ENCODE measurements around the gene RALGDS.

Gene RALGDS

DNA sequence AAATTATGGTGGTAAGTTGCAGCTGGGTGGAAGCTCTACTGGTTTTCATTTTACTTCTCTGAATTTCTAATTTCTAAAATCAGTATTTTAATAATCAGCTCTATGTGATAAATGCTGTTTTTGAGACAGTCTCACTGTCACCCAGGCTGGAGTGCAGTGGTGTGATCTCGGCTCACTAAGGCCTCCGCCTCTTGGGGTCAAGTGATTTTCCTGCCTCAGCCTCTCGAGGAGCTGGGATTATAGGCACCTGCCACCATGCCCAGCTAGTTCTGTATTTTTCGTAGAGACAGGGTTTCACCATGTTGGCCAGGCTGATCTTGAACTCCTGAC, 1.5 kb upstream of the RALGDS start:
- Histone ChIP-seq H3K4me1 (ENCODE audit: insufficient read depth, low read length) (peaks cover 21% of the 10 kb centered on the region), H3K36me3 (ENCODE audit: insufficient read depth, low read length) (no peaks in the 10 kb centered on the region), H3K9me3 (ENCODE audit: control insufficient read depth, insufficient read depth, low read length) (no peaks in the 10 kb centered on the region), H3K9ac (ENCODE audit: low read depth, low read length) (no peak overlapping the region)

DNA sequence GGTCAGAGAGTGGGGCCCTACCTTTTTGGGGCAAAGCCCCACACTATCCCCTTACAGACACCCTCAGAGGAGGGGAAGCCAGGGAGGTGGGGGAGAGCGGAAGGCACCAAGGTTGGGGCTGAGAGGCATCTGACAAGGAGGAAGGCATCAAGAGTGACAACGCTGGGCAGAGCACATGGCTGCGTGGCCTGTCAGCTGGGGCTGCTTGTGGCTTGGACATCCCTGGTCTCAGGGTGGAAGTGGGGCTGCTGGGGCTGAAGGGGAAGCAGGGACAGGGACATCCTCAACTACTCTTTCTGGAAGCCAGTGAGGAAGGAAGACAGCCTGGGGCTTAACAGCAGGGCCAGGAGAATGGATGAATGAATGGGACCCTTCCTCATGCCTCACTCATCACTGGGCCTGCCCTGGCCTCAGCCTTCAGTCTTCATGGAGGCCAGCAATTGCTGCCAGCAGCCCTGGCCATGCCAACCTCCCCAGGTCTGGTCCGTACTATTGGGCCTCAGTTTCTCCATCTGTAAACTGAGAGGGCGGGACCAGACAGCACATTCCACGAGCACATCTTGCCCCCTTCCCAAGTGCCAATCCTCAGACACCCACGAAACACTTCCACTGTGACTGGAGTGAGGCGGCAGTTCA, 993 bp upstream of the RALGDS start:
- H3K9me3 ChIP-seq (ENCODE audit: control insufficient read depth, insufficient read depth, low read length): no peaks in the 10 kb centered on the region
- no peaks in the 10 kb centered on the region for H3K36me3 ChIP-seq (ENCODE audit: insufficient read depth, low read length)
- H3K4me1 ChIP-seq (ENCODE audit: insufficient read depth, low read length): peaks cover 21% of the 10 kb centered on the region
- H3K9ac ChIP-seq (ENCODE audit: low read depth, low read length): no peak overlapping the region

DNA sequence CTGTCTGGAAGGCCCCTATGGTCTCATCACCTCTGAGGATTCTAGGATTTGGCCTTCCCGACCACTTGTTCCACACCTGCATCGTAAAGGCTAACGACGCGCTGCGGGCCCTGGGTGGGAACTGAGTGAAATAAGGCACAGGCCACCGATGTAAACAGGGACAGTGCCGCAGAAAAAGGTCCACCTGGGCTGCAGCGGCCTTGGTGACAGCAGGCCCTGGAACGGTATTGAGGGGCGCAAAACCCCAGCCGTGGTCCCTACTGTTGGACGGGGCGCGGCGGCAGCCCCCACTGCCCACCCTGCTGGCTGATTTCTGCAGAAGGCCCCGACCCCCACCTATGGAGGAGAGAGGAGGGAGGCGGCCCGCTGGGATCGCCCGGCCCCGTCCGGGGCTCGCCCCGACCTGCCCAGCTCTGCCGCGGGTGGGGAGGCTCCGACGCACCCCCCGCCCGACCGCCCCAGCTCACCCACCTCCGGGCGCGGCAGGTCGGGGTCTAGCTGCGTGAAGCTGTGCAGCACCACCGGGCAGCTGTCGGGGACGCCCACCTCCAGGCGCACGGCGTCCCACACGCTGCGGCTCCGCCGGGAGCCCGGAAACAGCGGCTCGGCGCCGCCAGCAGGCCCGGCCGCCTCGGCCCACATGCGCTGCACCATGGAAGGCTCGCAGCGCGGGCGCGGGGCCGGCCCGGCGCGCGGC, 391 bp downstream of the RALGDS start:
- no peaks in the 10 kb centered on the region for H3K9me3 ChIP-seq (ENCODE audit: control insufficient read depth, insufficient read depth, low read length)
- H3K9ac ChIP-seq (ENCODE audit: low read depth, low read length): peak overlapping the region; percentile 66
- no peaks in the 10 kb centered on the region; the same call in 1 of the 2 replicates for H3K36me3 ChIP-seq (ENCODE audit: insufficient read depth, low read length)
- H3K4me1 ChIP-seq (ENCODE audit: insufficient read depth, low read length): peaks cover 26% of the 10 kb centered on the region

DNA sequence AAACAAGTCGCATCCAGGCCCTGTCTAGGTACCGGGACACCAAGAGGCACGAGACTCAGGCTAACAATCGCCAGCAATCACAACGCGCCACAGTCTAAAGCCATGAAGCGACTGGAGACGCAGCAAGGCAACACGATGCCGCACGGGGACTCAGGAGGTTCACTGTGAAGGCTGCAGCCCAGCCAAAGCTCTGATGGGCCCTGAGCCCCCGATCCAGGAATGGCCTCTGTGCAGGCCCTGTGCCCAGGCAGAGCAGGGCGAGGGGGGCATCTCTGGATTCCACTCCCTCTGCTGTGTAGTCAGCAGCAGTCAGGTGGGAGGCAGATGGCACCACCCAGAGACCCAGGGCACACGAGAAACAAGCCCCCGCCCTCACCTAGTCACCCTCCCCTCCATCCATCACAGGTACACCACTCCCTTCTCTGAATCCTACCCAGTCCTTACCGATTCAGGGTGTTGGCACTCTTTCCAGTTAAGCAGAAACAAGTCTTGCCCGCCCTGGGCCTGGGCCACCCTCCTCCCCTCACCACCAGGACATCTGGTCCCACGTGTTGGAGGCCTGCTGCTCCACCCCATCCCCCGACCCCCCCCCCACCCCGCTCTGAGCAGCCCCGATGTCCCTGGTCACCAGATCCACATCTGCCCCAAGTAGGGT, 1.1 kb downstream of the RALGDS start:
- Histone ChIP-seq H3K9ac (ENCODE audit: low read depth, low read length) (peak overlapping the region; percentile 66; the same call in 1 of the 2 replicates), H3K36me3 (ENCODE audit: insufficient read depth, low read length) (no peaks in the 10 kb centered on the region; the same call in 1 of the 2 replicates), H3K9me3 (ENCODE audit: control insufficient read depth, insufficient read depth, low read length) (no peaks in the 10 kb centered on the region), H3K4me1 (ENCODE audit: insufficient read depth, low read length) (peaks cover 32% of the 10 kb centered on the region)

DNA sequence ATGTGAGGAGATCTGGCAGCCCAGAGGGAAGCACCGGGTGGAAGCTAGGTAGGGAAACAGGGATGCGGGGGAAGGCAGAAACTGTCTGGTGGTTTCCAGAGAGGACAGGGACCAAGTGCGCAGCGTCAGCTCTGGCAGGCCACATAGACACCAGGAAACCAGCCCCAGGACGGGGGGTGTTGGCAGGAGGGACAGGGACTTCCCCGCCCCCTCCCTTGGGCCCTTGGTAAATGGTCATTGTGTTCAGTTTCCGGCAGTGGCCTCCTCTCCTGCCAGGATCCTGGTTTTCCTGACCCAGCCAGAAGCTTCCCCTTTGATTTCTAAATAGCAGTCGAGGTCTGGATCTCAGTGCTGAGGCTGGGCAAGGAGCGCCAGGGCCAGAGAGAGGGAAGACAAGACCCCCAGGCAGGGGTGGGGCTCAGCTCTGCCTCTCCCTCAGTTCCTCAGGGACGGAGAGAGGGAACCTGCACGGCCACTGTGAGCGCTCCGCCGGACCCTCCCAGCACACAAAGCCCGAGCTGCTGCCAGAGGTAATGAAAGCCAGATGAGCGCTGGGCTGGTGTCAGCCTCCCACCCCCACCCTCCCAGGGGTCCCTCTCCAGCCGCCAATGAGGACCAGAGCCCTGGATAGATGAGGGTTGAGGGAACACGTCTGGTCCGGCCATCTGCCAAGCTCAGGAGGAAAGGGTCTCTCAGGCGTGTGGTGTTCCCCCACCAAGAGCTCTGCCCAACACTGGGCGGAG, 1.8 kb downstream of the RALGDS start:
- peak overlapping the region; percentile 28; the same call in 1 of the 2 replicates for H3K9ac ChIP-seq (ENCODE audit: low read depth, low read length)
- H3K36me3 ChIP-seq (ENCODE audit: insufficient read depth, low read length): no peaks in the 10 kb centered on the region; the same call in 1 of the 2 replicates
- H3K9me3 ChIP-seq (ENCODE audit: control insufficient read depth, insufficient read depth, low read length): no peaks in the 10 kb centered on the region
- H3K4me1 ChIP-seq (ENCODE audit: insufficient read depth, low read length): peaks cover 38% of the 10 kb centered on the region

DNA sequence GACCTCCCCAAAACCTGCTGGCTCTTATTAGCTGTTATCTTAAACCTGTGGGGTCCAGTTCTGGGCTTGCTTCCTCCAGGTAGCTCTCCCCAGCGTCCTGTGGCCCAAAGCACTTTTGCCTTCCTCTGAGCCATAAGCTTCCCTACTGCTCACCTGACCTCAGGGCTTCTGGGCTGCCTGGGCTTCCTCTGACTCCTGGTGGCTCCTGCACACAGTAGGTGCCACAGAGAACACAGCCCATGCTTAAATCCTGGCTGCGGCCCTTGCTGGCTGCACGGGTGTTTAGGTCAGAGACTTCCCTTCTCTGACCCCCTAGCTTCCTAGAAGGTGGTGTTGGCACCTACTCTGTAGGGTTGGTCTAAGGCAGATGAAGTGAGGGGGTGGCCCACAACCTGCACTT, 2.5 kb downstream of the RALGDS start:
- no peaks in the 10 kb centered on the region for H3K9me3 ChIP-seq (ENCODE audit: control insufficient read depth, insufficient read depth, low read length)
- no peaks in the 10 kb centered on the region; the same call in 1 of the 2 replicates for H3K36me3 ChIP-seq (ENCODE audit: insufficient read depth, low read length)
- peaks cover 45% of the 10 kb centered on the region for H3K4me1 ChIP-seq (ENCODE audit: insufficient read depth, low read length)
- no peak overlapping the region for H3K9ac ChIP-seq (ENCODE audit: low read depth, low read length)

DNA sequence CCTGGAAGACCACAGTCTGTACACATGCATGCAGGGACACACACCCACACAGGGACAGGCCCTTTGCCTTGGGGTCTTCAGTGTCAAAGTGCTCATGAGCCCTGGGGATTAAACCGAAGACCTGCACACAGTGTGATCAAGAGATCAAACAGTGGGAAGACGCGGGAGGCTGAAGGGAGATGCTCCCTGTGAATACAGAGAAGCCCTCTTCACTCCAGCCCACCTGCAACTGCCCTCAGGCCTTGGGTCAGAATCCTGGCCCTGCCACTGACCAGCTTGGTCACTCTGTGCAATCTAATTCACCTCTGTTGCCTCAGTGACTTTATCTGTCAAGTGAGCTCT, 2.9 kb downstream of the RALGDS start:
- Histone ChIP-seq H3K9ac (ENCODE audit: low read depth, low read length) (no peak overlapping the region), H3K4me1 (ENCODE audit: insufficient read depth, low read length) (peaks cover 47% of the 10 kb centered on the region), H3K36me3 (ENCODE audit: insufficient read depth, low read length) (no peaks in the 10 kb centered on the region; the same call in 1 of the 2 replicates), H3K9me3 (ENCODE audit: control insufficient read depth, insufficient read depth, low read length) (no peaks in the 10 kb centered on the region)

DNA sequence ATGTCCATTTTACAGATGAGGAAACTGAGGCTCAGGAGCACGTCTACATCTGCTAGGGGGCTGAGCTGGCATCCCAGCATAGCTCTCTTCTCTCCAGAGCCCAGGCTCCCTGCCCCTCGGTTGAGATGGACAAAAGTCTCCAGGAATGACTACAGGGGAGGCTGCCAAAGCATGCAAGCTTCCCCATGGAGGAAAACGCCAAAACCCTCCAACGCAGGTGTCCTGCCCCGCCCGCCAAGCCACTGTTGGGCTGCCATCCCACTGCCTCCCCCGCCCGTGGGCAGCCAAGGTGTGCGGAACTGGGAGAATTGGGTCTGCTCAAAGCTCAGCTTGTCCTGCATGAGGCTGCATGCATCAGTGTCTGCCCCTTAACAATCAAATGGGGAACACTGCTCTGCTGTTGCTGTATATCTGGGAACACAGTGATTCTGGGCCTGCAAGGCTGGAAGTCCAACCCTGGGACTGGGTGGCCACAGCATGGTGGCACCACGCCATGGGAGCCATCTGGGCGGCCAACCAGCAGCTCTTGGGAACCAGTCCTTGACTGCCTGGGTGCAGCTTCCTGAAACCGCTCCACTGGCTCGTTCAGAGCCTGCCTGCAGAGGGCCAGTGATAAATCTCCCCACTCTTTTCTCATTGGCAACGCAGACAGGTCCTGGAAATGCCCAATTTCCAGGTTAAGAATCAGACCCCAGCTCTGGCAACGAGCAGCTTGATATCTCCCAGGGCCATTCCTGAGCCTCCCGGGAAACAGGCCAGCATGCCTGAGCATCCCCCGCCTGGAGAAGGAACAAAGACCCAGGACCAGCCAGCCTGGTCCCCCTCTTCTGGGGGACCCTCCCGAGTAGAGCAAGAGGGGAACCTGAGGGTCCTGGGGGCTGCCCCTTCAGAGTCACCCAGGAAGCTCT, 3.5 kb downstream of the RALGDS start:
- peaks cover 47% of the 10 kb centered on the region for H3K4me1 ChIP-seq (ENCODE audit: insufficient read depth, low read length)
- H3K9me3 ChIP-seq (ENCODE audit: control insufficient read depth, insufficient read depth, low read length): no peaks in the 10 kb centered on the region
- no peaks in the 10 kb centered on the region; the same call in 1 of the 2 replicates for H3K36me3 ChIP-seq (ENCODE audit: insufficient read depth, low read length)
- H3K9ac ChIP-seq (ENCODE audit: low read depth, low read length): no peak overlapping the region

DNA sequence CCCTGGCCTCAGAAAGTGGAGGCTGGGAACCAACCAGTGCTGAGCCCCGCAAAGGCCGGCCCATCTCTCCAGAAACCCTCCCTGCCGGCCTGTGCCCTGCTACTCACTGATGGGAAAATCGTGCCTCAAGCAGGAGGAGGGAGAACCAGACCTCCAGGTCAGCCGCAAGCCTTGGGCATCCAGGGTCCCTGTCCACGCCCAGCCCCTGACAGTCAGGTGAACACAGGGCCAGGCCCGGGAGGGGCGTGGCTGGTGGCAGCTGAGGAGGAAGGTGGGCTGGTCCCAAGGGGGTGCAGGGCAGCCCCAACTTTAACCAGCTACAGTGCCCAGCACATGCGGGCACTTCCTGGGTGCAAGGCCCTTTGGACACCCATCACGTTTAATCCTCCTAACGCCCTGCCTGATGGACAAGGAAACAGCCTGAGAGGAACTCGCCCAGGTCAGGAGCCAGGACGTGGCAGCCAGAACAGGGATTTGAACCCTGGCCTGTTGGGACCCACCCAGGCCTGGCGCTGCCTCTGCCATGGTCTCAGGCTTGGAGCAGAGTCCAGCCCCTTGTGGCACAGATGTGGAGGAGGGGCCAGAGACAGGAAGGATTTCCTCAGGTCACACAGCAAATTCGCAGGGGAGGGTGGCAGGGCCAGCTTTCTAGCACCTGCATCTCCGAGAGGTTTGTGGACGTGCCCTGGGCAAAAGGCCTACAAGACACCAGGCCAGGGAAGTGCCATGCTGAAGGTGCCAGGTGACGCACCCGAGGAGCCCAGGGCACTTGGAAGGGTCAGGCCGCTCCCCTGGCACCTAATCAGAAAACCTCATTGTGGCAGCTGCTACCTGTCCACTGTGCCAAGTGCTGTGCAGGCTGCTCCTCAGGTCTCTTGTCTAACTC, 4.5 kb downstream of the RALGDS start:
- Histone ChIP-seq H3K4me1 (ENCODE audit: insufficient read depth, low read length) (peaks cover 47% of the 10 kb centered on the region), H3K9me3 (ENCODE audit: control insufficient read depth, insufficient read depth, low read length) (no peaks in the 10 kb centered on the region), H3K9ac (ENCODE audit: low read depth, low read length) (no peak overlapping the region), H3K36me3 (ENCODE audit: insufficient read depth, low read length) (no peaks in the 10 kb centered on the region; the same call in 1 of the 2 replicates)

DNA sequence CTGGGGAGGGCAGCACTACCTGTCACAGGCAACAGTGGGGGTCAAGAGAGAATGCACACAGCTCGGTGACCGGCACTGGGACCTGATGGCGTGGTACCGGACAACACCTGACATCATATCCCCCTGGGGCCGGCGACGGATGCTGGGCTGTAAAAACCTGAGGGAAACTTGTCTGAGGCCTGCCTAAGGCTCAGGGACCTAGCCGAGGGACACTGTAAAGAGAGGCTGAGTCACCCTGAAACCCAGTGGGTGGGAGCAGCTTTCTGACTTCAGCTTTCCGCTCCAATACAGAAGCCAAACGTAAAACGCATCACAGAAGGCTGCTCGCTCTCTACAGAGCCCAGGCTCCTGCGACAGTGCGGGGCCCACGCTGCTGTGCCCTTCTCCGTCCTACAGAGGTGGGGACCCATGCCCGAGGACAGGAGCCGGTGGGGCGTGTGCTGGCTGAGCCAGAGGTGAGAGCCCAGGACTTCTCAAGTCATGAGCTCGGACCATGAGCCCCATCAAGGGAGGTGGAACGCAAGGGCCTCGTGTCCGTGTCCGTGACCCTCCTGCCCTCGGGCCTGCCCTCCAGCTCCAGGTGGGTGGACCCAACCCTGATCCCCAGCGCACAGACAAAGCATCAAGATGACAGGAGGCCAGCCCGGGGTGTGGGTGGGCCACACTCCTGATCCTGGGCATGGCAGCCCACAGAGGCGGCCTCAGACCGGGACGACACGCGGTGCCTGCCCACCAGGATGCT, 5.3 kb downstream of the RALGDS start:
- Histone ChIP-seq H3K4me1 (ENCODE audit: insufficient read depth, low read length) (peaks cover 44% of the 10 kb centered on the region; the same call in 1 of the 2 replicates), H3K9ac (ENCODE audit: low read depth, low read length) (no peak overlapping the region), H3K36me3 (ENCODE audit: insufficient read depth, low read length) (peaks cover 3% of the 10 kb centered on the region; the same call in 1 of the 2 replicates), H3K9me3 (ENCODE audit: control insufficient read depth, insufficient read depth, low read length) (no peaks in the 10 kb centered on the region)

DNA sequence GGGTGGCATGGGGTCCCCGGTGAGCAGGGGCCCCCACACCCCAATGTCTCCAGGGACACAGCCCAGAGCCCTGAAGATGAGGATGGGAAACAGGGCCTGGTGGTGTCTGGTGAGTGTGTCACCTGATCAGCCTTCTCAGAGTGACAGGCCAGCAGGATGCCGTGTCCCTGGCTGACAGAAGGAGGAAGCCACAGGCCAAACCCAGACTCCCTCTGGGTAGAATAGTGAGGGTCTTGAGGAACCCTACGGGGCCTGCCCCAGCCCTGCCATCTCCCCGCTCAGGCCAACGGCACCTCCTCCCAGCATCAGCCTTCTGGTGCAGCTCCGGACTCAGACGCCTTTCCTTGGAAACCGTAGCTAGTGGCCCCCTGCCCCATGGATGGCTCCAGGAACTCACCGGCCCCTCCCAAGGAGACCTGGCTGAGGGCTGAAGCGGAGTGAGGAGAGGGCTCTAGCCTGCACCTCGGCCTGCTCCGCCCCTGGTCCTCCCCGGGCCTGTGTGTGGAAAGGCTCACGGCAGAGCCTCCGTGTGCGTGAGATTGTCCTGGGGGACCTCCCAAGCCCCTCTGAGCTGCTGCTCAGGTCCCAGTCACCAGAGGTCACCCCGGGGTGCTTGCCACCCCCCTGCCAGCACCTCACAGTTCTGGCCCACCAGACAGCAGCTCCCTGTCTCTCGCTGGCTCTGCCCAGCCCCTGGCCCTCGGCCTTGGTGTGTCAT, 6.0 kb downstream of the RALGDS start:
- H3K9ac ChIP-seq (ENCODE audit: low read depth, low read length): no peak overlapping the region
- no peaks in the 10 kb centered on the region for H3K9me3 ChIP-seq (ENCODE audit: control insufficient read depth, insufficient read depth, low read length)
- peaks cover 43% of the 10 kb centered on the region; the same call in 1 of the 2 replicates for H3K4me1 ChIP-seq (ENCODE audit: insufficient read depth, low read length)
- peaks cover 3% of the 10 kb centered on the region; the same call in 1 of the 2 replicates for H3K36me3 ChIP-seq (ENCODE audit: insufficient read depth, low read length)

Measured in ES-I3 (cell line).